ENCODE measurements around the gene SUGP2.
A peak's percentile ranks its signal among the peaks of the same experiment; 100 is the strongest.

The SUGP2 gene

DNA sequence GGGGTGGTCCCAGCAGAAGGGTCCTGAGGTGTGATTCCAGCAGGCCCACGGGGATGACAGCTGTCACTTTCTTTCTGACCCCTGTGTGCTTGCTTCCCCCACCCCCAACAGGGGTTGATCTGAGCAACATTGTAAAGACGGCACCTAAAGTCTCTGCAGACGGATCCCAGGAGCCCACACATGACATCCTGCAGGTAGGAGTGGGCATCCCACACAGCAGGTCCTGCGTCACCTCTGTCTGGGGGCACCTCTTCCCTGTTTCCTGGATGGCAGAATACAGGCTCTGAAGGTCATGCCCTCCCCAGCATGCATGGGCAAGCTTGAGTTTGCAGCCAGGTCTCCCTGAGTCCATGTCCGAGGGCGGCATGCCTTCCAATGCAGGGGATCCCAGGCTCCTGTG is 10.6 kb upstream of the SUGP2 start:
- TF ChIP-seq, protein P1, sequence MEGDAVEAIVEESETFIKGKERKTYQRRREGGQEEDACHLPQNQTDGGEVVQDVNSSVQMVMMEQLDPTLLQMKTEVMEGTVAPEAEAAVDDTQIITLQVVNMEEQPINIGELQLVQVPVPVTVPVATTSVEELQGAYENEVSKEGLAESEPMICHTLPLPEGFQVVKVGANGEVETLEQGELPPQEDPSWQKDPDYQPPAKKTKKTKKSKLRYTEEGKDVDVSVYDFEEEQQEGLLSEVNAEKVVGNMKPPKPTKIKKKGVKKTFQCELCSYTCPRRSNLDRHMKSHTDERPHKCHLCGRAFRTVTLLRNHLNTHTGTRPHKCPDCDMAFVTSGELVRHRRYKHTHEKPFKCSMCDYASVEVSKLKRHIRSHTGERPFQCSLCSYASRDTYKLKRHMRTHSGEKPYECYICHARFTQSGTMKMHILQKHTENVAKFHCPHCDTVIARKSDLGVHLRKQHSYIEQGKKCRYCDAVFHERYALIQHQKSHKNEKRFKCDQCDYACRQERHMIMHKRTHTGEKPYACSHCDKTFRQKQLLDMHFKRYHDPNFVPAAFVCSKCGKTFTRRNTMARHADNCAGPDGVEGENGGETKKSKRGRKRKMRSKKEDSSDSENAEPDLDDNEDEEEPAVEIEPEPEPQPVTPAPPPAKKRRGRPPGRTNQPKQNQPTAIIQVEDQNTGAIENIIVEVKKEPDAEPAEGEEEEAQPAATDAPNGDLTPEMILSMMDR (IDR thresholded peaks at IDR 0.05; ENCODE audit: borderline replicate concordance, insufficient read depth, low read depth, low read length) = no peak
- H3K4me3 ChIP-seq (ENCODE audit: low read depth, low read length) = no peak overlapping the region

DNA sequence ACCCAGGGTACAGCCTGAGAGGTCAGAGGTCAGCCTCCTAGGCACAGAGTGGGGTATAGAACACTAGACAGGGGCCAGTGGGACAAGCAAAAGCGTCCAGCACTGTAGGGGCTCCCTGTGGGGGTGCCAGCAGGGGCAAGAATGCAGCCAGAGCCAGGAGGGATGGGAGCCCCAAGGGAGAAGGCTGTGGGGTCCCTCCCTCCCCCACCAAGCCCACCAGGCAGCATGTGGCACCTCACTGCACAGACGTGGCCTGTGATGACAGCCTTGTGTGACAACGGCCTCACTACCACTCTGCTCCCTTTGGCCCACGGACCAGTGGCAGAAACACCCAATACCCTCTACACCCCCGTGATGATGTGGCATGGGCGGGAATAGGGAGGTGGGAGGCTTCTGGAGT is 10.2 kb upstream of the SUGP2 start:
- no peak overlapping the region for H3K4me3 ChIP-seq (ENCODE audit: low read depth, low read length)

DNA sequence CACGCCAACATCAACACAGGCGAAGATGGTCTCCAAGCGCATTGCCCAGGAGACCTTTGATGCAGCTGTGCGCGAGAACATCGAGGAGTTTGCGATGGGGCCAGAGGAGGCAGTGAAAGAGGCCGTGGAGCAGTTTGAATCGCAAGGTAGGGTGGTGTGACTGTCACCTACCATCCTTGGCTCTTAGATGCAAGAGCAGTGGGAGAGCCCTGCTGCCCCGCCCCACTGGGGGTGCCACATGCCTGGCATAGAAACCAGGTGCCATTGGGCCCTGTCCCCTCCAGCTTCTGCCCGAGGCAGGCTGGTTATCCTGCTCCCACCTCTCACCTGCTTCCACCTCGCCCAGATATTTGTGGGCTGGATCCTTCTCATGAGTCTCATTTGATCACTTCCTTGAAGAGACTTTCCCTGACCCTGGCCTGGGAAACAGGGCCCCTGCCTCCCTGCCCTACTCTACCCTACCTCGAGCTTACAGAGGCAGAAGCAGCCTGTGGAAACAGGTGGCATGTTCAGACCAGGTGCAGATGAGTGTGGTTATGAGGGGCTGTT is 9.5 kb upstream of the SUGP2 start:
- TF ChIP-seq, protein P1 (IDR thresholded peaks at IDR 0.05; ENCODE audit: borderline replicate concordance, insufficient read depth, low read depth, low read length) = no peak
- H3K4me3 ChIP-seq (ENCODE audit: low read depth, low read length) = no peak overlapping the region

More for the DNA sequence above, 10.2 kb upstream of the SUGP2 start:
- TF ChIP-seq, protein P1 (IDR thresholded peaks at IDR 0.05; ENCODE audit: borderline replicate concordance, insufficient read depth, low read depth, low read length) = no peak

DNA sequence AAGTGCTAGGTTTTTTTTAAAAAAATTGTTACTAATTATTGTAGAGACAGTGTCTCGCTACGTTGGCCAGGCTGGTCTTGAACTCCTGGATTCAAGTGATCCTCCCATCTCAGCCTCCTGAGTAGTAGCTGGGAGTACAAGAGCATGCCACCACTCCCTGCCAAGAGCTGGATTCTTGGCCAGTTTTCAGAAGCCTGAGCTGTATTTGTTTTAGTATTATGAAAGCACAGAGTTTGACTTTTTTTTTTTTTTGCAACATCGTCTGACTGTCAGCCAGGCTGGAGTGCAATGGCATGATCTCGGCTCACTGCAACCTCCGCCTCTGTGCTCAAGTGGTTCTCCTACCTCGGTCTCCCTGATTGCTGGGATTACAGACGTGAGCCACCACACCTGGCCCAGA is 7.1 kb upstream of the SUGP2 start:
- no peak overlapping the region for H3K4me3 ChIP-seq (ENCODE audit: low read depth, low read length)
- TF ChIP-seq, protein P1 (IDR thresholded peaks at IDR 0.05; ENCODE audit: borderline replicate concordance, insufficient read depth, low read depth, low read length) = no peak

DNA sequence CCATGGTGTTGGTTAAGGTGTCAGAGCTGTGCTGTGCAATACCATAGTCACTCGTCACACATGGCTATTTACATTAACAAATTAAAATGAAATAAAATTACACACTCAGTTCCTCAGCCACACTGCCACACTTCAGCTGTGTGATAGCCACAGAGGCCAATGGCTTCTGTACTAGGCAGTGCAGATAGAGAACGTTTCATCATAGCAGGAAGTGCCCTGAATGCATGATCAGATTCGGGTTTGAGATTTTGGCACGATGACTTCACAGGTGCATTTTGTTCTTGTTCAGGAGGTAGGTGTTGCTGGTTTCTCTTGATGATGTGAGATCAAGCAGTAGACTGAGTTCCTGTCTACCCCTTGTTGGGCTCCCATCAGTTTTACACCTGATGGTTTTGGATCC is 6.6 kb upstream of the SUGP2 start:
- H3K4me3 ChIP-seq (ENCODE audit: low read depth, low read length) = no peak overlapping the region
- TF ChIP-seq, protein P1 (IDR thresholded peaks at IDR 0.05; ENCODE audit: borderline replicate concordance, insufficient read depth, low read depth, low read length) = no peak

DNA sequence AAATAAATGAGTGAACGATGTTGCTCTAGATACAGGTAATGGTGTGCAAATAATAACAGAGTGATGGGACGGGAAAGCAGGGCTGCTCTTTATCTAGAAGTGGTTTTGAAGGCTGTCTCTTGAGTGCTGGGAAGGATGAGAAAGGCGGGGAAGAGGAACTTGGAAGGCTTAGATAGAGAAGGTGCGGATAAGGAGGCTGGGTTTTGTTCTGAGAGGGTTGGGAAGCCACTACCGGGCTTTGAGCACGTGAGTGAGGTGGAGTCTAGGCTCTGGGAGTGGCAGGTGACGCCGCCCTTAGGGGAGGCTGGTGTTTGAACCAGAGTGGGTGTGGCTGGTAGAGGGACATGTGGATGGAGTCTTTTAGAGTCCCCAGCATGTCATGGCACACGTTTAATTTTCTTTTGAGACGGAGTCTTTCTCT is 897 bp upstream of the SUGP2 start:
- H3K4me3 ChIP-seq (ENCODE audit: low read depth, low read length) = peak overlapping the region; percentile 72
- TF ChIP-seq, protein P1 (IDR thresholded peaks at IDR 0.05; ENCODE audit: borderline replicate concordance, insufficient read depth, low read depth, low read length) = no peak

DNA sequence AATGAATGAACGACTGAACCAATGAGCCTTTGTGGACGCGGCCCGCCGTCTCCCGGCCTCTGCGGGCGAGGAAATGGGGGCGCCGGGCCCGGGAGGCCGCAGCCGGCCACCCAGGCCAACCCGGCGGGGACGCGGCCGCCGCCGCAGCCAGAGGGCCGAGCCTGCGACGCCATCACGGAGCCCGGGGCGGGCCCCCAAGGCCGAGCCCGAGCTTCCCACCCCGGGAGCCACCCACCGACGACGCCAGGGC is 216 bp downstream of the SUGP2 start:
- peak overlapping the region; percentile 72 for H3K4me3 ChIP-seq (ENCODE audit: low read depth, low read length)
- TF ChIP-seq, protein P1 (IDR thresholded peaks at IDR 0.05; ENCODE audit: borderline replicate concordance, insufficient read depth, low read depth, low read length) = no peak
